ENCODE measurements around the gene TENM4. TPM values are rescaled to one million over a fixed set of nuclear protein-coding genes. Genes with fewer than 3 reads are reported as not detected.
A peak's percentile ranks its signal among the peaks of the same experiment; 100 is the strongest.

Gene TENM4
- polyA plus RNA-seq, 3 donors = 0.31 to 1.7 TPM; not detected in 1

DNA sequence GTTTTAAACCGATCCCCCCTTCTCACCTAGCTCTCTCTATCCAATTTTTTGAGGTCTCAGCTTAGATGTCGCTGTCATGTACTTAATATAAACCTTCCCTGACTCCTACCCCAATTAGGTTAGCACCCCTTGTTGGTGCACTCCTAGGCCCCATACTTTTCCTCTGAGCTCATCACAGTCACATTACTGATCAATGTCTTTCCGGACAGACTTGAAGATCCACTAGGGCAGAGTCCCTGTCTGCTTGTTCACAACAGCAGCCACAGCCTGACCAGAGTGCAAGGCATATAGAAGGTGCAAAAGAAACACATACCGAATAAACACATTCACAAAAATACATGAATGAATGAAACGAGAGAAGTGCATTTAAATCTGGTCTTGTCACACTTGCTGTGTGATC is 605.2 kb downstream of the TENM4 start:
- Histone ChIP-seq H3K4me2 (replicated peaks; ENCODE audit: extremely low read depth, low read length, poor library complexity, severe bottlenecking) (no peak overlapping the region), H3K79me2 (ENCODE audit: insufficient read depth, low read length) (no peaks in the 10 kb centered on the region), H3K4me3 (replicated peaks in 1 of 3; ENCODE audit: low read depth in 2 of 3, low read length in 3 of 3) (no peak overlapping the region), H3K9me3 (replicated peaks in 1 of 2; ENCODE audit: control insufficient read depth in 1 of 2, insufficient read depth in 1 of 2, low read length in 2 of 2) (no peaks in the 10 kb centered on the region), H3K4me1 (ENCODE audit: control insufficient read depth in 1 of 2, insufficient read depth in 2 of 2, low read length in 2 of 2) (peaks cover 16 to 21% of the 10 kb centered on the region in 2 donors), H2AFZ (ENCODE audit: insufficient read depth, low read depth, low read length, poor library complexity, severe bottlenecking) (no peak overlapping the region), H4K20me1 (ENCODE audit: insufficient read depth, low read length) (no peaks in the 10 kb centered on the region), H3K9ac (ENCODE audit: insufficient read depth, low read length, poor library complexity, severe bottlenecking) (no peak overlapping the region), H3K27me3 (ENCODE audit: control insufficient read depth in 2 of 2, insufficient read depth in 2 of 2, low read length in 2 of 2) (peaks cover 0 to 6% of the 10 kb centered on the region in 2 donors), H3K36me3 (replicated peaks in 1 of 2; ENCODE audit: control insufficient read depth in 1 of 2, insufficient read depth in 2 of 2, low read length in 2 of 2) (no peaks in the 10 kb centered on the region), H3K27ac (ENCODE audit: low read depth in 1 of 2, low read length in 2 of 2) (no peak overlapping the region)
- intact Hi-C loops (cut with micrococcal nuclease) = no loop called here
- TF ChIP-seq, protein P1, sequence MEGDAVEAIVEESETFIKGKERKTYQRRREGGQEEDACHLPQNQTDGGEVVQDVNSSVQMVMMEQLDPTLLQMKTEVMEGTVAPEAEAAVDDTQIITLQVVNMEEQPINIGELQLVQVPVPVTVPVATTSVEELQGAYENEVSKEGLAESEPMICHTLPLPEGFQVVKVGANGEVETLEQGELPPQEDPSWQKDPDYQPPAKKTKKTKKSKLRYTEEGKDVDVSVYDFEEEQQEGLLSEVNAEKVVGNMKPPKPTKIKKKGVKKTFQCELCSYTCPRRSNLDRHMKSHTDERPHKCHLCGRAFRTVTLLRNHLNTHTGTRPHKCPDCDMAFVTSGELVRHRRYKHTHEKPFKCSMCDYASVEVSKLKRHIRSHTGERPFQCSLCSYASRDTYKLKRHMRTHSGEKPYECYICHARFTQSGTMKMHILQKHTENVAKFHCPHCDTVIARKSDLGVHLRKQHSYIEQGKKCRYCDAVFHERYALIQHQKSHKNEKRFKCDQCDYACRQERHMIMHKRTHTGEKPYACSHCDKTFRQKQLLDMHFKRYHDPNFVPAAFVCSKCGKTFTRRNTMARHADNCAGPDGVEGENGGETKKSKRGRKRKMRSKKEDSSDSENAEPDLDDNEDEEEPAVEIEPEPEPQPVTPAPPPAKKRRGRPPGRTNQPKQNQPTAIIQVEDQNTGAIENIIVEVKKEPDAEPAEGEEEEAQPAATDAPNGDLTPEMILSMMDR (IDR thresholded peaks at IDR 0.05) = no peak
- Mint-ChIP-seq H3K4me1 (peaks cover 12% of the 10 kb centered on the region), H3K4me3 (no peak overlapping the region), H3K27me3 (ENCODE audit: low read depth in 3 of 3) (peaks cover 0 to 11% (median 6%) of the 10 kb centered on the region in 3 donors), H3K27ac (peak overlapping the region in 2 of 7 donors; percentile 41 to 45), H3K9me3 (peaks cover 0 to 1% (median 0%) of the 10 kb centered on the region in 7 donors), H3K36me3 (no peaks in the 10 kb centered on the region)
- 85% methylated on average over 3 of the region's 5 CpGs for WGBS (ENCODE audit: insufficient coverage)
- no peak for DNase-seq

DNA sequence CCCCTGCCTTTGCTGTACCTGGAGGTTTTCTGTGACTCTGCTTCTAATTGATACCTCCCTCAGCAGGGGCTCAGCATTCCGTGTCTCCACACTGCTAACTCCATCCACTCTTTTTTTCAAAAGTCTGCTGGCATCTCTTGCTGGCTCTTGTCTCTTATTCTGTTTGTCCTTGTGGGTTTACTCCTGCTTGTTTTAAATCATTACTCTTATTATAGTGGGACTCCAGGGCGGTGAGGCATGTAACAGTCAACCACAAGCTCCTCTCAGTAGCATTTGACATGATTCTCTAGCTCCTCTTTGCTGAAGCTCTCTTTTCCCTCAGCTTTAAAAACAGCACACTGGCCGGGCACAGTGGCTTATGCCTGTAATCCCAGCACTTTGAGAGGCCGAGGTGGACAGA is 605.9 kb downstream of the TENM4 start:
- Mint-ChIP-seq H3K4me3 (no peak overlapping the region), H3K27me3 (ENCODE audit: low read depth in 3 of 3) (peaks cover 0 to 7% (median 3%) of the 10 kb centered on the region in 3 donors), H3K9me3 (peaks cover 0 to 1% (median 0%) of the 10 kb centered on the region in 7 donors), H3K27ac (peak overlapping the region in 2 of 7 donors; percentile 4 to 31), H3K36me3 (peaks cover 0 to 6% of the 10 kb centered on the region in 2 donors), H3K4me1 (peaks cover 9% of the 10 kb centered on the region)
- Histone ChIP-seq H3K9ac (ENCODE audit: insufficient read depth, low read length, poor library complexity, severe bottlenecking) (no peak overlapping the region), H3K4me3 (replicated peaks in 1 of 3; ENCODE audit: low read depth in 2 of 3, low read length in 3 of 3) (no peak overlapping the region), H2AFZ (ENCODE audit: insufficient read depth, low read depth, low read length, poor library complexity, severe bottlenecking) (no peak overlapping the region), H3K36me3 (replicated peaks in 1 of 2; ENCODE audit: control insufficient read depth in 1 of 2, insufficient read depth in 2 of 2, low read length in 2 of 2) (no peaks in the 10 kb centered on the region), H4K20me1 (ENCODE audit: insufficient read depth, low read length) (no peaks in the 10 kb centered on the region), H3K4me2 (replicated peaks; ENCODE audit: extremely low read depth, low read length, poor library complexity, severe bottlenecking) (no peak overlapping the region), H3K4me1 (ENCODE audit: control insufficient read depth in 1 of 2, insufficient read depth in 2 of 2, low read length in 2 of 2) (peaks cover 12 to 18% of the 10 kb centered on the region in 2 donors), H3K79me2 (ENCODE audit: insufficient read depth, low read length) (no peaks in the 10 kb centered on the region), H3K27ac (ENCODE audit: low read depth in 1 of 2, low read length in 2 of 2) (no peak overlapping the region), H3K9me3 (replicated peaks in 1 of 2; ENCODE audit: control insufficient read depth in 1 of 2, insufficient read depth in 1 of 2, low read length in 2 of 2) (no peaks in the 10 kb centered on the region), H3K27me3 (ENCODE audit: control insufficient read depth in 2 of 2, insufficient read depth in 2 of 2, low read length in 2 of 2) (peaks cover 0 to 6% of the 10 kb centered on the region in 2 donors)
- no peak for DNase-seq
- TF ChIP-seq, protein P1 (IDR thresholded peaks at IDR 0.05) = no peak
- WGBS (ENCODE audit: insufficient coverage) = 100% methylated on average over 2 of the region's 4 CpGs
- intact Hi-C loops (cut with micrococcal nuclease) = no loop called here

Data from CD14-positive monocyte (primary cell).